NCI-H2227 (cell line): ENCODE results near the gene CHST10.
"Not testable (repeated sequence)": the region's sequence is repeated elsewhere in the genome, so short reads cannot be mapped to it uniquely, and the experiment has no call there.

ENCODE experiments used
- DNase-seq: peaks from one replicate; lab custom pipeline; 2025; ENCODE audit not compliant: unreplicated experiment; lab: John Stamatoyannopoulos, UW

Gene CHST10

DNA sequence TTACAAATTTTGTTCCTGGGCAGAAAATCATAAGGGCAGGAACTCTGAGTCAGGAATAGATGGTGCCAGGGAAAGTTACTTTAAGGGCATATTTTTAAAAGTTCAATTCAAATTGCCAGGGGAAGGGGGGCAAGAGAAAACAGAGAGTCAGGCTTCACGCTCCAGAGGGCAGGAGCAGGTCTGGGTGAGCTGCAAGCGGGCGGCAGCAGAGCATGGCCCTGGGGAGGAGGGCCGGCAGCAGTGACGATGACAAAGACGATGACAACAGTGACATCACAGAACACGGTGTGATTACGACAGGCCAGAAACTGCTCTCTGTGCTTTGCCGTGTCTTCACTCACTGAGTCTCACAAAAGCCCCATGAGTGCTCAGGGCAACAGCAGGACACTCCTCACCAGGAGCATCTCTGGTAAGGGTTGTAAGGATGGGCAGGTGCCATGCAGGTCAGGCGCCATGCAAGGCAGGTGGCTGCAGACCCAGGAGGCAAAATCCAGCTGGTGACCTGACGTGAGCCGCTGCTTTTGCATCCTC, 23.3 kb downstream of the CHST10 start:
- DNase-seq, result no peak

DNA sequence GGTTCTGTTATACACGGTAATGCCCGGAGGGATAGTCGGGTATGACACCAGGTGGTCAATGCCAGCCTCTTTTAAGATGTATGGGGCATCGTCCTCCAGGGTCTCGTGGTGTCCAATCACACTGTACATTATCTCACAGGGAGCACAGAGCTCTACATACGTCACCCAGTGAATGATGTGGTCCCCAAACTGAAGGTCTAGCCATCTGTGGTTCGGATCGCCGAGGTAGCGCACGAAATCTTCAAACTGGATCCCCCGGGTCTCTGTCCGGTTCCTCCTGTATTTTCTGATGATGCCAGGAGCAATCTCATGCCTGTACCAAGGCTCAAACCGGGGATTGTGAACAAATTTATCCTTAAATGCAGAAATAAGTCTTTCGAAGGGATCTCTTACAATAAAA, 24.1 kb downstream of the CHST10 start:
- DNase-seq, result no peak

DNA sequence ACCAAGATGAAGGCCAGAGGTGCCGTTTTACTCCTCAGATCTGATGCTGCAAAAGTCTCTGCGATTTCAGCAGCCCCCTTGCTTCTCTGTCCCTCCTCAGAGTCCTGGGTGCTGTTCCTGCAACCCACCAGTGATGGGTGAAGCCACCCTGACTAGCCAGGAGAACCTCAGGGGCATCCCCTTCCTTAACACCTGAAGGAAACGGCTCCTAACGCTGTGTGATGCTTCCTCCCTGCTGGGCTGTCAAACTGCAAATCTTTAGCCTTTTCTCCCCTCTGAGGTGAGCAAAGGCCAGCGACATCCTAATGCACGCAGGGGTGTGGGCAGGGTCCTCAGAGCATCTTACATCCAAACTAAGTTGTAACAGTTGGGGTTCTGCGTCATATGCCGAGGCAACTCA, 24.8 kb downstream of the CHST10 start:
- DNase-seq, result no peak

DNA sequence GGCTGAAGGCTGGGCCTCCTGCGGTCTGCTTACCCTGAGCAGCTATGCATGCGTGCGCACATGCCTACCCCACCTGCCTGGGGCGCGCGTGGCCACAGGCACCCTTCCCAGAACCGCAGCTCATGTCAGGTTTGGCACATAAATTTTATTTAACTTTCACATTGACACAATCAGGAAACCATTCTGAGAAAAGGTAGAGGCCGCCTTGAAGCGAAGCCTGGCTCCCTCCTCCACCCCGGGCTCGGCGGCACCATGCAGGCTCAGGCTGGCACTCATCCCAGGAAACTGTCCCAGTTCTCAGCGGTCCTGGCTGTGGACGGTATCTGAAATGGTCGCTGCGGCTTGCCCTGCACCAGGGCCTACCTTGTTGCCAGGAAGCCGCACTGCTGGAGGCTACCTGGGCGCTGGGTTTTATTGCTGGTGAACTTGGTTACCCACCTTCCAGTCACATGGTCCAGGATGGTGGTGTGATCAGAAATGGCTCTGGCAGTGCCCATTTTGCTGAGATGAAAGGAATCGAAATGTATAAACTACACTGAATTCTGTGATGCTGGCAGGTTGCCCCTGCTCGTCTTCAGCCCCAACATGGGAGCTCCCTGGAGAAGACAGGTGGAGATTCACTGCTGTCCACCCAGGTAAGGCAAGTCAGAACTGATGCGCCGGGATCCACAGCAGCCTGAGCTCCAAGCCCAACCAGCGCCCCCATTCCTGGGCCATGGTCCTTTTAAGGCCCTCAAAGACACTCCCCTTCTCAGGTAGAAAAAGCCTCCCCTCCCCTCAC, 25.5 kb downstream of the CHST10 start:
- no peak for DNase-seq

DNA sequence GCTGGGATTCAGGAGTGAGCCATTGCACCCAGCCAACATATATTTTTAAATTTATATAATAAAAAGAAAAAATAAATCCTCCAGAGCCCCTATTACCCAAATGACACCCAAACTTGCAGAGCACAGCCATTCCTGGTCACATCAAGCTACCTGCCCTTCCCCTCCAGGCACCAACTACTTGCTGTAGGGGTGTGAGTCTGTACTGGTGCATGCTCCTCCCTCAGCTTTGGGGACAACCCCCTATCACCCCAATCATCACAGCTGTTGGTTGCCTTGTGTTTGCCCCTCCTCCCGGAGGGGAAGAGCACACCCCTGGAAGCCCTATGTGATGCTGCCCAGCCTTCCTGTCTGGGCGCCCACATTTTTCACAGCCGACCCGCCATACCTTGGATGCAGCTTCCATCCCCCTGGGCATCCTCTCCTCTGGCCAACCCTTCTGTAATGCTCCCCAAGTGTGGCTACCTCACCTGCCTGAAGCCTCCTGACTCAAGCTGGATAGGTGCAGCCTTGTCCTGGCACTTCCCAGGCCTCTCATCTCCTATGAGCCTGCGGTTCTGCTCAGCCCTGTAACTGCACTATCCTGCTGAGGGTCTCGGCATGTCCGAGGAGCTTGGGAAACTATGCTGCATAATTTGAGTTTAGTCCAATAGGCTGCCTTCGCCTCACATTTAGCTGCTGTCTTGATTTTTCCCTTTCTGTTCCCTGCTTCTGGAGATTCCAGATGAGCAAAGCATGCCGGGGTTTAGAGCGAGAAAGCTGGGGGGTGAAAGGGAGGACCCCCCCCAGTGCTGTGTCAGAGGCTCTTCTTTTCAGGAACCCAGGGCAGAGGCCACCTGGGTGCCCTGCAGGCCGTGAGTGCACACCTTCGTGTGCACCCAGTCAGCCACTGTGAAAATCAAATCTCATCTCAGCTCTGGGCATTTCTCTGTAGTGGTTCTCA, 27.2 kb downstream of the CHST10 start:
- DNase-seq, result no peak

DNA sequence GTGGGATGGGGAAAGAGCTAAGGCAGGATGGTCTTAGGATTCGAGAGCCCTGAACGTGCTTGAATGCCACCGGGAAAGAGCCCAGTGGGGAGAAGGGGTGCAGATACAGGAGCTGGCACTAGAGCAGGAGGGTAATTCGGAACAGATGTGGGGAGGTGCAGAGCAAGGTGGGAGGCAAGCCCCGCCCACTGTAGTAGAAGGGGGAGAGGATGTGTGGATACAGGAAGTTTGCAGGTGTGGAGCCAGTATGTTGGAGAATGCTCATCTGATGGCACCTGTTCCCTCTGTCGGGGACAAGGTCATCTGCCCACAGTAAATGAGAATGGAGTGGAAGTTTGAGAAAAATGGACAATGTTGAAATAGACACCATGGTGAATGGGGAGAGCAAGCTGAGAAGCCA, 28.8 kb downstream of the CHST10 start:
- no peak for DNase-seq

DNA sequence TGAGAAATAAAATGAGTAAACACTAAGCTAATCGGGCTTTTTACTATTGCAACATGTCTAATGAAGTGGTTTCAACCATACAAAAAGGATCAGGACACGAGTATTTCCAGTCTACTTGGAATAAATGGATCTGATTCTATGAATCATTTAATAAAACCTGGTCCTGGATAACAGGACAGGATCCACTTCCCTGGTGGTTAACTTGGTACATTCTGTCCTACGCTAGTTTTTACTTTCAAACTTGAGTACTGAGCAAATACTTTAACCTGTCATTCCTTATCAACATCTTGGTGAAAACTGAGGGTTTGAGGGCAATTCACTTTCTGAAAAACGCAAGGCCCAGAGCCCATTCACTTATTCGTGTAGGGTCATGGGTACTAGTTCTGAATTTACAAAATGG, 33.5 kb downstream of the CHST10 start:
- no peak for DNase-seq

DNA sequence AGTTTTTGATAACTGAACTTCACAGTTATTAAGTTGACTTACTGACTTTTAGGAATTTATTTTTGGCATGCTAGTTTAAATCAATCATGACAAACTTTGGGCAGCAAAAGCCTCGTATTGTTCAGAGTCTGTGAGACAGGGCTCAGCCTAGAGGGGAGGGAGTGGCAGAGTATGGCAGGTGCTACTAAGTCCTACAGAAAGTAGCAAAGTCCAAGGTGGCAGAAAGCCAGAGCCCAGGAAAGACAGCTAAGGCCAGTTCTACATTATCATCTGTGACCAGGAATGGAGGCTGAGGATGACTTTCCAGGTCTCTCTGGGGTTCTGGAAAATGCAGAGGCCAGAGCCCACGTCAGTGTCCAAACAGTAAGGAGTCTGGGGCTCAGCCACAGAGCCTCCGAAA, 34.2 kb downstream of the CHST10 start:
- DNase-seq, result no peak

DNA sequence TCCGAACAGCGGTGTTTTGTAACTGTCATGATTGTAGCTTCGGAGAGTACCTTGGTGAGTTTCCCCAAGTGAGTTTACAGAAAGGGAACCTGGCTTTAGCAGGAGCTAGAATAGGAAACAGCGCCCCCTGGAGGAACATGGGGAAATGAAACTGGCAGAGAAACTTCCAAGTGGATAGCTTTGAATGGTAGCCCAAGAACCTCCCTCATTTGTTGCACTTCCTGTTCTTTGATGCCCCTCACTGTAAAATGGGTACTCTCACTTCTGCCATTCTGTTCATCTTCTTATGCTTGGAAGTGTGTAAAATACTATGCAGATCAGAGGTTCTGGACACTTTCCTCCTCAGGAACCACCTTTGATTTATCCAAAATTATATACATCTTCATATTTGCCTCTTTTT, 36.2 kb downstream of the CHST10 start:
- peak; percentile 87 for DNase-seq

DNA sequence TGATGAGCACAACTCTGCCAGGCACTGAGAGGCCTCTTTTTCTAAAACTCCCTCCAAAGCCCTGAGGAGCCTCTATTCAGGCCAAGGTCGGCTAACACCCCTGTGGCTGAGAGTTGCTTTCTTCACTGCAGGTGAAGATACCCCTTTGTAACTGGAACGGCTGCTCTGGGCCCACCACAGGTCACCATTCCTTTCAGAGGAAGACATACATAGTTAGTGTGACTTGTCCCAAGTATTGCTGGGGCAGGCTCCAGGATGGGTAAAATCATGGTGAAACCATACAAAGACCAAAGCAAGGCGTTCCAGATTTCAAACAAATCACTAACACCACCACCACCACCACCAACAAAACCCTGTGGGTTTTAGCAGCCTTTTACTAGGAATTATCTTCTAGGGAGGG, 36.8 kb downstream of the CHST10 start:
- no peak for DNase-seq

DNA sequence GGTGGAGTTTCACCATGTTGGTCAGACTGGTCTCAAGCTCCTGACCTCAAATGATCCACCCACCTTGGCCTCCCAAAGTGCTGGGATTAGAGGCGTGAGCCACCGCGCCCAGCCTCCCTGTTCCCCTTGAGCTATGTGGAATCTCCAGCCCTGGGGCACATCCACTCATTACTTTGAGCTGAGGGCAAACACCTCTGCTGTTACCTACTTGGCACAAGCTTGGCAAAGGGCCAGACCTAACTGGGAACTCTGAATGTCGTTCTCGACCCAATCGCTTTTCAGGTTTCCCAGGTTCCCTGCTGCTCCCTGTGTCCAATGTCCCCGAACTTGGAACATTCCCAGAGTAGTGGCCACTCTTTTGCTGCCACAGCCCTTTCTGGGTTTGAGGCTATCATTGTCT, 40.6 kb downstream of the CHST10 start:
- no peak for DNase-seq

DNA sequence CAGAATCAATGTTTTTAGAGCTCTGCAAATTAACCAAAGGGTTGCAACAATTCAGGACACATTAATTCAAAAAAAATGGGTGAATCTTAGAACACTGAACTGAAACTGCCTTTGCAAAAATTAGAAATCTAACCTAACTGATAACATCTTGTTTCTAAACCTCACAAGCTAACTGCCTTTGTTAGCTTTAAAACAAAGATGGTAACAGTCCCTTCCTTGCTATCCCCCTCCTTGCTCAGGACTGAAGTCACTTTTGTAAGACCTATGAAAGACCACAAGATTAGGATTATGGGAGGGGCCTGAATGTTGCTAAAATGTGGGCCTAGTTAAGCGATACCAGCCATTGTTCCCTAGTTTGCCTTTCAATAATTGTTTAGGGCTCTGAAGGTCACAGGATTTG, 50.3 kb downstream of the CHST10 start:
- no peak for DNase-seq

DNA sequence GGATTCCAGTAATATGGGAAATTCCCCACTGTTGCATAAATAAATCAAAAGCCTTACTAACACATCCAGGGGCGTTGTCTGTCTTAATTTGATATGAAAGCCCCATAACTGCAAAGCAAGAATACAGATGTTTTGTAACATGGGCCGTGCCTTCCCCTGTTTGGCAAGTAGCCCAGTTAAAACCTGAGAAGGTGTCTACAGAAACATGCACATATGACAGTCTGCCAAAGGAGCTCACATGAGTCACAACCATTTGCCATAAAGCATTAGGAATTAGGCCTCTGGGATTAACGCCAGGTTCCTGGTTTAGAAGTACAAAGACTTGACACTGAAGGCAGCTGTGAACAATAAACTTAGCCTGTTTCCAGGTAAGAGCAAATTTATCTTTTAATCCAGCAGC, 52.0 kb downstream of the CHST10 start:
- DNase-seq, result no peak

DNA sequence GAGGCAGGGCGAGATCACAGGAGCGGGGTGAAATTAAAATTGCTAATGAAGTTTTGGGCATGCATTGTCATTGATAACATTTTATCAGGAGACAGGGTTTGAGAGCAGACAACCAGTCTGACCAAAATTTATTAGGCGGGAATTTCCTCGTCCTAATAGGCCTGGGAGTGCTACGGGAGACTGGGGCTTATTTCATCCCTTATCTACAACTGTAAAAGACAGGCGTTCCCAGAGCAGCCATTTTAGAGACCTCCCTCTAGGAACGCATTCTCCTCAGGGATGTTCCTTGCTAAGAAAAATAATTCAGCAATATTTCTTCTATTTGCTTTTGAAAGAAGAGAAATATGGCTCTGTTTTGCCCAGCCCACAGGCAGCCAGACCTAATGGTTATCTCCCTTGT, 55.2 kb downstream of the CHST10 start:
- DNase-seq, result not testable (repeated sequence)

DNA sequence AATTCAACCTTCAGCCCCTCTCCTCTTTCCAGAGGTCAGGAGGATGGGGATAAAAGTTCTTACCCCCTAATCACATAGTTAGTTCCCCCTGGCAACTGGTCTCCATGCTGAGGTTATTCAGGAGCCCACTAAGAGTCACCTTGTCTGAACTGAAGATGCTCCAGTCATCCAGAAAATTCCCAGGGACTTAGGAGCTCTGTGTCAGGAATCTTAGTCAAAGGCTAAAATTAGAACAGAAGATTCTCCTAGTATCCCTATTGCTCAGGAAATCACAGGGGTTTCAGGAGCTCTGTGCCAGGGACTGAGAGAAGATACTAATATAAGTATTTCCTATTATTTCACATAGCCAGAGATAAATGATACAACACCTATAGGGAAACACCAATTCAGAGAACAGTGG, 57.9 kb downstream of the CHST10 start:
- DNase-seq, result no peak

DNA sequence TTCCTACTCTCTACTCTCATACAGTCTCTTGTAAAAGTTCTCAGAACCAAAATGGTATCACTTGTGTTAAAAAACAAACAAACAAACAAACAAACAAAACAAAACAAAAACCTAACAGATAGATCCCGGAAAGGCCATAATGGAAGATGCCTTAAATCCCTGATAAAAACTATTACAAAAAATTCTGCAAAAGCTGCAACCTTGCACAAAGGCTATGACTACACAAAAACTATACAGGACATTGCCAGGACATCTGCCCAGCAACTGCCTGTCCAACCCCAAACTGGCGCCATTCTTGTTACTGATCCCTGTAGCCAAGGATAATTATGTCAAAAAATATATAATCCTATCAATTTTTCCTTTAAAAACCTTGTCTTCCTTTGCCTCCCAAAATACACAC, 58.9 kb downstream of the CHST10 start:
- DNase-seq, result no peak

DNA sequence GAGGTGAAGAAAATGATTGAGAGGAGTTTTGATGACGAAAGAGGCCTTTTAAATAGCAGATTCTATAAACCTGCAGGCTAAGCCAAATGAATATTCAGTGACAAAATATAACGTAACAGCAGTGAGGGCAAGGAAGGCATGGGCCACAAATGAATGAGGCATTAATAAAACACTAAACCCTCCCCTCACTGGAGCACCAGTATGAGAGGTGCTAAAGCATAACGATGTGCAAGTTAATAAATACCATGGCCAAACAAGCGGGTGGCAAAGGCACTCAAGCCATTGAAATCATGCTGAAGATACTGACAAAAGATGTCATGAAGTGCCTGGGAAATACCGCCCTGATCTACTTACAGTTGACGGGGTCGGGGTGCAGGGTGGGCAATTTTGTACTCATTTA, 64.9 kb downstream of the CHST10 start:
- no peak for DNase-seq

DNA sequence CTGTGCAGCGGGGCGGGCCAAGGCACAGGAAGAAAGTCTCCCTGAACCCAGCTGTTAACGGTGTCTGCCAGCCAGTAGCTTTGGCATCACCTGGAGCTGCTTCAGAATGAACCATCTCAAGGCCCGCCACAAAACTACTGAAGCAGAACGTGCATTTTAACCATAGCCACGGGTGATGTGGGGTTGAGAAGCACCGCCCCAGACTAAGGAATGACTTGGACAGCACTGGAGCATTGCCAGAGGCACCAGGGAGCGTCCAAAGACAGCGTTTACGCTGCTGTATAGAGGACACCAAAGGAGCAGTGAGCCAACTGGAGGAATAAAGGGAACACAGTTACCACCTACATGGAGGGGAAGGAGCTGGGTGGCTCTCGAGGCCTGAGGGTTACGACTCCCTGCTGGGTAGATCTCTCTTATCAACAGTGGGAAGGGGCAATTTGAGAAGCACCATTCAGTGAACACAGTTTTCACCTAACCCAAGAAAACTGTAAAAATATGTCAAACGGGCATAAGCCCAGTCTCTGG, 66.7 kb downstream of the CHST10 start:
- DNase-seq, result no peak

DNA sequence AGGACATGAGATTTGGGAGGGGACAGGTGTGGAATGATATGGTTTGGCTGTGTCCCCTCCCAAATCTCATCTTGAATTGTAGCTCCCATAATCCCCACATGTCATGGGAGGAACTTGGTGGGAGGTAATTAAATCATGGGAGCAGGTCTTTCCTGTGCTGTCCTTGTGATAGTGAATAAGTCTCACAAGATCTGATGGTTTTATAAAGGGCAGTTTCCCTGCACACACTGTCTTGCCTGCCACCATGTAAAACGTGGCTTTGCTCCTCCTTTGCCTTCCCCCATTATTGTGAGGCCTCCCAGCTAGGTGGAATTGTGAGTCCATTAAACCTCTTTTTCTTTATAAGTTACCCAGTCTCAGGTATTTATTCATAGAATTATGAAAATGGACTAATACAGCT, 72.3 kb downstream of the CHST10 start:
- not testable (repeated sequence) for DNase-seq

DNA sequence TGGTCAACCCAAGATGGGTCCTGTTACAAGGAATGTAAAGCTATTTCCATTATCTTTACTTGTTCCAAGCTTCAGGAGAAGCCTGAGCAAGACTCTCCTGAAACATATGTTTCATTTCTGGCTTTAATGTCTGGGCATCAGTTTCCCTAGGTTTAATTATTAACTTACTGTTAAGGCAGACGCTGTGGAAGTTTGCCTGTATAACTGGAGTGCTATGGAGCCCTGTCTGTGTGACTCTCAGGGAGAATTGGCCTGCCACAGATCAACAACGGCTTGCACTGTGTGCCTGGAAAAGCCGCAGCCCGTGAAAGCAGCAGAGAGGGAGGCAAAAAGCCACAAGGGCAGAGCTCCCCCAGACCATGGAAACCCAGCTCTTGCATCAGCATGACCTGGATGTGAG, 73.0 kb downstream of the CHST10 start:
- no peak for DNase-seq

DNA sequence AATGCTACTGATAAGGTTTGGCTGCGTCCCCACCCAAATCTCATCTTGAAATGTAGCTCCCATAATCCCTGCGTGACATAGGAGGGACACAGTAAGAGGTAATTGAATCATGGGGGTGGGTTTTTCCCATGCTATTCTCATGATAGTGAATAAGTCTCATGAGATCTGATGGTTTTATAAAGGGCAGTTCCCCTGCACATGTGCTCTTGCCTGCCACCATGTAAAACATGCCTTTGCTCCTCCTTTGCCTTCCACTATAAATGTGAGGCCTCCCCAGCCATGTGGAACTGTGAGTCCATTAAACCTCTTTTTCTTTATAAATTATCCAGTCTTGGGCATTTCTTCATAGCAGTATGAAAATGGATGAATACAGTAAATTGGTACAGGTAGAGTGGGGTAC, 75.0 kb downstream of the CHST10 start:
- DNase-seq, result not testable (repeated sequence)
